ENCODE measurements around the gene C8A.

C8A gene

GRCh38 chr1:56824938-56825337, 29.7 kb upstream of the C8A start:
- Histone ChIP-seq H3K4me1 (ENCODE audit: control insufficient read depth, insufficient read depth, low read length) (peaks cover 3% of the 10 kb centered on the region), H3K4me3 (ENCODE audit: low read length) (no peak overlapping the region), H3K36me3 (ENCODE audit: control insufficient read depth, insufficient read depth, low read length) (no peaks in the 10 kb centered on the region), H3K27me3 (ENCODE audit: control insufficient read depth, insufficient read depth, low read length) (no peaks in the 10 kb centered on the region), H3K9ac (ENCODE audit: low read length) (no peak overlapping the region), H3K27ac (ENCODE audit: low read depth, low read length) (no peak overlapping the region)

GRCh38 chr1:56825436-56825835, 29.2 kb upstream of the C8A start:
- H3K27me3 ChIP-seq (ENCODE audit: control insufficient read depth, insufficient read depth, low read length), result no peaks in the 10 kb centered on the region

GRCh38 chr1:56827711-56828110, 26.9 kb upstream of the C8A start:
- H3K36me3 ChIP-seq (ENCODE audit: control insufficient read depth, insufficient read depth, low read length), result no peaks in the 10 kb centered on the region
- no peak overlapping the region for H3K9ac ChIP-seq (ENCODE audit: low read length)
- no peak overlapping the region for H3K4me3 ChIP-seq (ENCODE audit: low read length)
- H3K27me3 ChIP-seq (ENCODE audit: control insufficient read depth, insufficient read depth, low read length), result no peaks in the 10 kb centered on the region
- no peaks in the 10 kb centered on the region for H3K4me1 ChIP-seq (ENCODE audit: control insufficient read depth, insufficient read depth, low read length)
- no peak overlapping the region for H3K27ac ChIP-seq (ENCODE audit: low read depth, low read length)

More at GRCh38 chr1:56825436-56825835, 29.2 kb upstream of the C8A start:
- no peak overlapping the region for H3K27ac ChIP-seq (ENCODE audit: low read depth, low read length)
- peaks cover 3% of the 10 kb centered on the region for H3K4me1 ChIP-seq (ENCODE audit: control insufficient read depth, insufficient read depth, low read length)
- H3K36me3 ChIP-seq (ENCODE audit: control insufficient read depth, insufficient read depth, low read length), result no peaks in the 10 kb centered on the region
- H3K9ac ChIP-seq (ENCODE audit: low read length), result no peak overlapping the region
- no peak overlapping the region for H3K4me3 ChIP-seq (ENCODE audit: low read length)

GRCh38 chr1:56830052-56830451, 24.5 kb upstream of the C8A start:
- Histone ChIP-seq H3K4me3 (ENCODE audit: low read length) (no peak overlapping the region), H3K9ac (ENCODE audit: low read length) (no peak overlapping the region), H3K27ac (ENCODE audit: low read depth, low read length) (no peak overlapping the region), H3K4me1 (ENCODE audit: control insufficient read depth, insufficient read depth, low read length) (no peaks in the 10 kb centered on the region), H3K36me3 (ENCODE audit: control insufficient read depth, insufficient read depth, low read length) (no peaks in the 10 kb centered on the region), H3K27me3 (ENCODE audit: control insufficient read depth, insufficient read depth, low read length) (no peaks in the 10 kb centered on the region)

- no peaks in the 10 kb centered on the region for H3K4me1 ChIP-seq (ENCODE audit: control insufficient read depth, insufficient read depth, low read length)
- H3K36me3 ChIP-seq (ENCODE audit: control insufficient read depth, insufficient read depth, low read length), result no peaks in the 10 kb centered on the region
- H3K27me3 ChIP-seq (ENCODE audit: control insufficient read depth, insufficient read depth, low read length), result no peaks in the 10 kb centered on the region
- no peak overlapping the region for H3K9ac ChIP-seq (ENCODE audit: low read length)
- H3K4me3 ChIP-seq (ENCODE audit: low read length), result no peak overlapping the region
- no peak overlapping the region for H3K27ac ChIP-seq (ENCODE audit: low read depth, low read length)
Measured at GRCh38 chr1:56831871-56832693, 22.5 kb upstream of the C8A start.

- no peaks in the 10 kb centered on the region for H3K4me1 ChIP-seq (ENCODE audit: control insufficient read depth, insufficient read depth, low read length)
- no peaks in the 10 kb centered on the region for H3K36me3 ChIP-seq (ENCODE audit: control insufficient read depth, insufficient read depth, low read length)
- H3K4me3 ChIP-seq (ENCODE audit: low read length), result no peak overlapping the region
- H3K9ac ChIP-seq (ENCODE audit: low read length), result no peak overlapping the region
- no peak overlapping the region for H3K27ac ChIP-seq (ENCODE audit: low read depth, low read length)
- H3K27me3 ChIP-seq (ENCODE audit: control insufficient read depth, insufficient read depth, low read length), result no peaks in the 10 kb centered on the region
Measured at GRCh38 chr1:56833088-56833487, 21.5 kb upstream of the C8A start.

- no peak overlapping the region for H3K4me3 ChIP-seq (ENCODE audit: low read length)
- H3K27me3 ChIP-seq (ENCODE audit: control insufficient read depth, insufficient read depth, low read length), result no peaks in the 10 kb centered on the region
- H3K27ac ChIP-seq (ENCODE audit: low read depth, low read length), result no peak overlapping the region
- no peaks in the 10 kb centered on the region for H3K4me1 ChIP-seq (ENCODE audit: control insufficient read depth, insufficient read depth, low read length)
- H3K36me3 ChIP-seq (ENCODE audit: control insufficient read depth, insufficient read depth, low read length), result no peaks in the 10 kb centered on the region
- H3K9ac ChIP-seq (ENCODE audit: low read length), result no peak overlapping the region
Measured at GRCh38 chr1:56834137-56834900, 20.3 kb upstream of the C8A start.

GRCh38 chr1:56835657-56836056, 18.9 kb upstream of the C8A start:
- Histone ChIP-seq H3K27me3 (ENCODE audit: control insufficient read depth, insufficient read depth, low read length) (no peaks in the 10 kb centered on the region), H3K4me1 (ENCODE audit: control insufficient read depth, insufficient read depth, low read length) (no peaks in the 10 kb centered on the region), H3K36me3 (ENCODE audit: control insufficient read depth, insufficient read depth, low read length) (no peaks in the 10 kb centered on the region), H3K27ac (ENCODE audit: low read depth, low read length) (no peak overlapping the region), H3K4me3 (ENCODE audit: low read length) (no peak overlapping the region), H3K9ac (ENCODE audit: low read length) (no peak overlapping the region)

- H3K4me1 ChIP-seq (ENCODE audit: control insufficient read depth, insufficient read depth, low read length), result no peaks in the 10 kb centered on the region
- H3K27me3 ChIP-seq (ENCODE audit: control insufficient read depth, insufficient read depth, low read length), result no peaks in the 10 kb centered on the region
- no peaks in the 10 kb centered on the region for H3K36me3 ChIP-seq (ENCODE audit: control insufficient read depth, insufficient read depth, low read length)
- H3K4me3 ChIP-seq (ENCODE audit: low read length), result no peak overlapping the region
- no peak overlapping the region for H3K9ac ChIP-seq (ENCODE audit: low read length)
- H3K27ac ChIP-seq (ENCODE audit: low read depth, low read length), result no peak overlapping the region
Measured at GRCh38 chr1:56836359-56836758, 18.2 kb upstream of the C8A start.

GRCh38 chr1:56837244-56837939, 17.2 kb upstream of the C8A start:
- Histone ChIP-seq H3K4me3 (ENCODE audit: low read length) (no peak overlapping the region), H3K27ac (ENCODE audit: low read depth, low read length) (no peak overlapping the region), H3K27me3 (ENCODE audit: control insufficient read depth, insufficient read depth, low read length) (no peaks in the 10 kb centered on the region), H3K36me3 (ENCODE audit: control insufficient read depth, insufficient read depth, low read length) (no peaks in the 10 kb centered on the region), H3K9ac (ENCODE audit: low read length) (no peak overlapping the region), H3K4me1 (ENCODE audit: control insufficient read depth, insufficient read depth, low read length) (no peaks in the 10 kb centered on the region)

- Histone ChIP-seq H3K4me3 (ENCODE audit: low read length) (no peak overlapping the region), H3K36me3 (ENCODE audit: control insufficient read depth, insufficient read depth, low read length) (no peaks in the 10 kb centered on the region), H3K27me3 (ENCODE audit: control insufficient read depth, insufficient read depth, low read length) (no peaks in the 10 kb centered on the region), H3K27ac (ENCODE audit: low read depth, low read length) (no peak overlapping the region), H3K4me1 (ENCODE audit: control insufficient read depth, insufficient read depth, low read length) (no peaks in the 10 kb centered on the region), H3K9ac (ENCODE audit: low read length) (no peak overlapping the region)
Measured at GRCh38 chr1:56838759-56839158, 15.8 kb upstream of the C8A start.

- Histone ChIP-seq H3K4me3 (ENCODE audit: low read length) (no peak overlapping the region), H3K9ac (ENCODE audit: low read length) (no peak overlapping the region), H3K27ac (ENCODE audit: low read depth, low read length) (no peak overlapping the region), H3K27me3 (ENCODE audit: control insufficient read depth, insufficient read depth, low read length) (no peaks in the 10 kb centered on the region), H3K4me1 (ENCODE audit: control insufficient read depth, insufficient read depth, low read length) (no peaks in the 10 kb centered on the region), H3K36me3 (ENCODE audit: control insufficient read depth, insufficient read depth, low read length) (no peaks in the 10 kb centered on the region)
Measured at GRCh38 chr1:56843544-56843943, 11.1 kb upstream of the C8A start.

All from rectal smooth muscle tissue (tissue), 1 donor.